GM12878 (cell line): Measurements from ENCODE around the gene SGO1. TPM values are rescaled to one million over a fixed set of nuclear protein-coding genes. Genes with fewer than 3 reads are reported as not detected.

Source experiments
- ATAC-seq: fragments of 200-7000 bp; cut with Tn5 transposase; 3 replicates; pipeline ENCODE4 v1.9.1; 2020; ENCODE audit warnings: mild to moderate bottlenecking, moderate library complexity
- BruUV-seq: library from RNA; stranded (reverse); fragments of 400-500 nt; replicated peaks from 2 replicates; lab custom pipeline; 2021; lab: Mats Ljungman, UMichigan
- CTCF ChIA-PET: fragments of 300-600 bp; sonication (Branson Sonifier 250); formaldehyde crosslinking; extraction: SDS; loops from one replicate; lab custom pipeline; 2021; ENCODE audit warnings: inconsistent platforms; lab: Yijun Ruan, JAX
- POLR2A ChIA-PET: fragments of 350-600 bp; formaldehyde crosslinking; extraction: SDS; loops from one replicate; lab custom pipeline; 2021; ENCODE audit warnings: inconsistent platforms; lab: Charles Lee
- RAD21 ChIA-PET: fragments of 300-600 bp; sonication (Branson Sonifier 250); formaldehyde crosslinking; loops from one replicate; lab custom pipeline; 2023; ENCODE audit warnings: antibody characterized with exemption; ENCODE audit not compliant: unreplicated experiment; lab: Charles Lee
- SMC1A ChIA-PET: fragments of 300-600 bp; sonication (Branson Sonifier 250); formaldehyde crosslinking; loops from one replicate; lab custom pipeline; 2023; ENCODE audit not compliant: unreplicated experiment, uncharacterized antibody; lab: Charles Lee
- DNase-seq: peaks from one replicate; pipeline ENCODE4 v3.0.0-alpha.2; 2011; ENCODE audit warnings: low read depth, low spot score
- FAIRE-seq: peaks from 3 replicates; lab custom pipeline; 2011; peaks lifted over from hg19 to GRCh38; lab: Jason Lieb, UNC
- H2AFZ ChIP-seq: 2 replicates; pipeline ENCODE4 v1.6.0; 2011; ENCODE audit warnings: low read depth, low read length, control low read depth; ENCODE audit not compliant: control insufficient read depth
- H3K27ac ChIP-seq: 2 replicates; pipeline ENCODE4 v1.5.1; 2011; ENCODE audit warnings: control low read depth; ENCODE audit not compliant: control insufficient read depth, insufficient read depth
- H3K27me3 ChIP-seq, 2 experiments: replicated peaks in 1 of 2; 2 replicates each; pipeline versions ENCODE4 v1.6.0 to v1.6.1; 2011; ENCODE audit warnings: low read length in 1 of 2; ENCODE audit not compliant: control insufficient read depth in 2 of 2, insufficient read depth in 2 of 2
- H3K36me3 ChIP-seq, 2 experiments: 2 replicates each; pipeline ENCODE4 v1.5.1; 2011; ENCODE audit warnings: low read length in 1 of 2; ENCODE audit not compliant: control insufficient read depth in 2 of 2, insufficient read depth in 2 of 2
- H3K4me1 ChIP-seq: 2 replicates; pipeline ENCODE4 v1.6.1; 2011; ENCODE audit warnings: mild to moderate bottlenecking, low read length, moderate library complexity, mixed read lengths; ENCODE audit not compliant: control insufficient read depth, insufficient read depth
- H3K4me2 ChIP-seq: 2 replicates; pipeline ENCODE4 v1.6.0; 2011; ENCODE audit warnings: control low read depth; ENCODE audit not compliant: control insufficient read depth, insufficient read depth
- H3K4me3 ChIP-seq: fragments of 200-600 bp; sonication (generic); 2 replicates; pipeline ENCODE4 v1.5.1; 2016
- H3K79me2 ChIP-seq: 2 replicates; pipeline ENCODE4 v1.6.0; 2011; ENCODE audit warnings: low read length; ENCODE audit not compliant: control insufficient read depth, insufficient read depth
- H3K9ac ChIP-seq: 2 replicates; pipeline ENCODE4 v1.8.0; 2011; ENCODE audit warnings: low read length, control low read depth, mixed read lengths; ENCODE audit not compliant: control insufficient read depth, insufficient read depth
- H3K9me3 ChIP-seq: replicated peaks from 3 replicates; pipeline ENCODE4 v1.5.1; 2011; ENCODE audit warnings: mild to moderate bottlenecking, low read length; ENCODE audit not compliant: control insufficient read depth, insufficient read depth
- H4K20me1 ChIP-seq: 2 replicates; pipeline ENCODE4 v1.6.0; 2011; ENCODE audit not compliant: control insufficient read depth, insufficient read depth
- ASH2L ChIP-seq: fragments of 300-600, 200-600 bp; sonication (generic); IDR thresholded peaks from 2 replicates; pipeline ENCODE4 v1.6.1; 2017; ENCODE audit warnings: low read depth, mild to moderate bottlenecking, borderline replicate concordance
- ATF2 ChIP-seq: IDR thresholded peaks from 2 replicates; pipeline ENCODE4 v1.6.1; 2012; ENCODE audit warnings: low read length, inconsistent platforms
- BRCA1 ChIP-seq: IDR thresholded peaks from 2 replicates; pipeline ENCODE4 v1.6.1; 2011; ENCODE audit warnings: low read depth, low read length, improper control_type of control experiment
- CEBPZ ChIP-seq: fragments of 150-350 bp; IDR thresholded peaks from 2 replicates; pipeline ENCODE4 v1.6.1; 2016; ENCODE audit warnings: low read depth, low read length
- IRF5 ChIP-seq: fragments of 450-650 bp; IDR thresholded peaks from 2 replicates; pipeline ENCODE4 v1.6.1; 2017; ENCODE audit warnings: borderline replicate concordance
- KLF5 ChIP-seq: fragments of 450-650 bp; IDR thresholded peaks from 2 replicates; pipeline ENCODE4 v1.6.1; 2014; ENCODE audit warnings: mild to moderate bottlenecking; ENCODE audit not compliant: partially characterized antibody
- MTA2 ChIP-seq: fragments of 450-650 bp; IDR thresholded peaks from 2 replicates; pipeline ENCODE4 v1.6.1; 2016; ENCODE audit warnings: low read depth, mild to moderate bottlenecking, moderate library complexity
- PML ChIP-seq: IDR thresholded peaks from 2 replicates; pipeline ENCODE4 v1.6.1; 2012; ENCODE audit warnings: low read length, inconsistent platforms
- RAD51 ChIP-seq: fragments of 450-650 bp; IDR thresholded peaks from 2 replicates; pipeline ENCODE4 v1.6.1; 2016; ENCODE audit warnings: moderate library complexity, mild to moderate bottlenecking, inconsistent platforms
- RBBP5 ChIP-seq: fragments of 200-600 bp; sonication (generic); conservative IDR thresholded peaks from 2 replicates; pipeline ENCODE4 v1.6.1; 2016
- RELB ChIP-seq: fragments of 450-650 bp; IDR thresholded peaks from 2 replicates; pipeline ENCODE4 v1.6.1; 2017; ENCODE audit warnings: low read depth, mild to moderate bottlenecking, moderate library complexity
- SPI1 ChIP-seq: IDR thresholded peaks from 2 replicates; pipeline ENCODE4 v1.6.1; 2011; ENCODE audit warnings: low read depth, mild to moderate bottlenecking, low read length, moderate library complexity, borderline replicate concordance; ENCODE audit not compliant: insufficient read depth
- WRNIP1 ChIP-seq: IDR thresholded peaks from 2 replicates; pipeline ENCODE4 v1.6.1; 2011; ENCODE audit warnings: low read depth, low read length, improper control_type of control experiment, borderline replicate concordance
- YBX1 ChIP-seq: fragments of 450-650 bp; IDR thresholded peaks from 2 replicates; pipeline ENCODE4 v1.6.1; 2016; ENCODE audit warnings: antibody characterized with exemption
- WGBS: methylation state at CpG from one replicate; pipeline ENCODE4 v1.1.6; 2016; ENCODE audit warnings: low lambda C conversion rate; ENCODE audit not compliant: insufficient replicate concordance, insufficient coverage; ENCODE audit errors: missing lambda C conversion rate; 5-methylcytosine and 5-hydroxymethylcytosine counted together
- in situ Hi-C: fragments of 300-500 bp; cut with MboI; formaldehyde crosslinking; loops from 9 replicates; pipeline ENCODE4 v1.14.3; 2018; ENCODE audit warnings: mixed read lengths
- intact Hi-C: fragments of 100-400 bp; cut with micrococcal nuclease; formaldehyde crosslinking; loops from one replicate; pipeline ENCODE4 v1.14.2; 2022; ENCODE audit not compliant: unreplicated experiment
- polyA plus RNA-seq, 11 experiments: library from polyadenylated mRNA; depleted of rRNA in 4 of 11; unstranded in 6 of 11; stranded (reverse) in 5 of 11; fragments of >200 nt; fragmentation: Nextera tagmentation in 4 of 11; fragmentation: Illumina TruSeq in 1 of 11; extraction: Ambion mirVana in 4 of 11; extraction: Trizol in 1 of 11; gene quantifications; 1 replicate in 1 of 11; 2 replicates in 10 of 11; pipeline versions ENCODE4 v1.2.1 to v1.2.3, GENCODE V29; 2011 to 2016; ENCODE audit warnings: inconsistent platforms in 2 of 11, missing spikeins in 2 of 11, low read depth in 1 of 11
- total RNA-seq, 4 experiments: library from RNA; depleted of rRNA in 3 of 4; stranded (reverse); fragments of >200 nt in 3 of 4; fragmentation: Illumina TruSeq in 1 of 4; extraction: Trizol in 1 of 4; gene quantifications; 2 replicates each; pipeline versions ENCODE4 v1.2.1 to v1.2.3, GENCODE V29; 2013 to 2021

SGO1 gene
- total and polyA plus RNA-seq, 10 of the 15 experiments (the other 5 are each of a cell fraction or from before 2014, with no cell fraction given), result 10.9 to 46.2 (median 17.6) TPM

- Histone ChIP-seq H2AFZ (no peak overlapping the region), H4K20me1 (no peaks in the 10 kb centered on the region), H3K27ac (no peak overlapping the region), H3K4me2 (no peak overlapping the region), H3K4me3 (no peak overlapping the region), H3K4me1 (no peaks in the 10 kb centered on the region), H3K79me2 (peaks cover 25% of the 10 kb centered on the region), H3K9me3 (no peaks in the 10 kb centered on the region), H3K27me3 (no peaks in the 10 kb centered on the region), H3K36me3 (peaks cover 2 to 12% of the 10 kb centered on the region in 2 experiments; a peak in 3 of 4 replicates), H3K9ac (no peak overlapping the region)
- ChIA-PET RAD21 (interaction anchor here (2.2 kb wide), 1 partner anchor 139 kb away, joined by 8 read pairs; no protein-coding TSS in a partner anchor), CTCF (no interaction called here), SMC1A (no interaction called here), POLR2A (interaction anchor here (0.7 kb wide), 1 partner anchor 236 kb away, joined by 4 read pairs; no protein-coding TSS in a partner anchor)
- FAIRE-seq (no peak), DNase-seq (no peak), ATAC-seq (no peak)
- in situ Hi-C loops, result loop anchor here (10.0 kb wide), 1 partner anchor 137 kb away; the partner anchor contains the start of gene KAT2B
- 97% methylated on average over 4 of the region's 4 CpGs for WGBS
- BruUV-seq, result no TSS peak
- intact Hi-C loops, result loop anchor here (10.0 kb wide), 1 partner anchor 297 kb away; no protein-coding TSS in a partner anchor
- no peak for TF ChIP-seq MTA2
- TF ChIP-seq RELB, result no peak
- no peak for TF ChIP-seq ATF2
- TF ChIP-seq ASH2L, result no peak
- TF ChIP-seq RAD51, result no peak
- TF ChIP-seq RBBP5, result no peak
- no peak for TF ChIP-seq KLF5
- TF ChIP-seq IRF5, result no peak
- no peak for TF ChIP-seq YBX1
- TF ChIP-seq BRCA1, result no peak
- no peak for TF ChIP-seq PML
- TF ChIP-seq WRNIP1, result no peak
- no peak for TF ChIP-seq SPI1
- no peak for TF ChIP-seq CEBPZ
Measured at GRCh38 chr3:20182206-20182605, 3.8 kb downstream of the SGO1 start.
